GM12878 (cell line): Measurements from ENCODE around the gene DAD1. TPM values are rescaled to one million over a fixed set of nuclear protein-coding genes. Genes with fewer than 3 reads are reported as not detected.
A peak's percentile ranks its signal among the peaks of the same experiment; 100 is the strongest.

Source experiments
- BCLAF1 ChIP-seq: fragments of 450-650 bp; IDR thresholded peaks from 2 replicates; pipeline ENCODE4 v1.6.1; 2017; ENCODE audit warnings: antibody characterized with exemption, mild to moderate bottlenecking, moderate library complexity
- BHLHE40 ChIP-seq, 2 experiments: fragments of 450-650 bp in 1 of 2; IDR thresholded peaks; 2 replicates each; pipeline ENCODE4 v1.6.1; 2011 to 2017; ENCODE audit warnings: low read depth in 2 of 2, borderline replicate concordance in 1 of 2, improper control_type of control experiment in 1 of 2, low read length in 1 of 2, mild to moderate bottlenecking in 1 of 2
- EED ChIP-seq: sonication (generic); IDR thresholded peaks from 2 replicates; pipeline ENCODE4 v1.6.1; 2016; ENCODE audit warnings: antibody characterized with exemption, low read depth
- EP300 ChIP-seq, 2 experiments: fragments of 150-350 bp in 1 of 2; IDR thresholded peaks; 2 replicates each; pipeline ENCODE4 v1.6.1; 2011 to 2012; ENCODE audit warnings: low read depth in 2 of 2, low read length in 2 of 2, borderline replicate concordance in 1 of 2, improper control_type of control experiment in 1 of 2, inconsistent platforms in 1 of 2; ENCODE audit not compliant: control insufficient read depth in 1 of 2
- ETV6 ChIP-seq, 2 experiments: fragments of 450-650 bp in 1 of 2; IDR thresholded peaks in 1 of 2; conservative IDR thresholded peaks in 1 of 2; 2 replicates each; pipeline ENCODE4 v1.6.1; 2014; ENCODE audit warnings: antibody characterized with exemption in 1 of 2, borderline replicate concordance in 1 of 2, low read depth in 1 of 2, mild to moderate bottlenecking in 1 of 2, moderate library complexity in 1 of 2
- JUND ChIP-seq: IDR thresholded peaks from 2 replicates; pipeline ENCODE4 v1.6.1; 2012; ENCODE audit warnings: low read depth, mild to moderate bottlenecking, low read length, improper control_type of control experiment, moderate library complexity
- POLR2A ChIP-seq: IDR thresholded peaks from 2 replicates; pipeline ENCODE4 v1.6.1; 2011; ENCODE audit warnings: low read depth, mild to moderate bottlenecking, low read length
- RUNX3 ChIP-seq: IDR thresholded peaks from 2 replicates; pipeline ENCODE4 v1.6.1; 2012; ENCODE audit warnings: low read length, inconsistent platforms
- SKIL ChIP-seq: fragments of 450-650 bp; IDR thresholded peaks from 2 replicates; pipeline ENCODE4 v1.6.1; 2017; ENCODE audit warnings: mild to moderate bottlenecking, low read depth, inconsistent platforms; ENCODE audit not compliant: poor library complexity, severe bottlenecking
- SUZ12 ChIP-seq: fragments of 200-600 bp; sonication (generic); IDR thresholded peaks from one replicate; pipeline ENCODE4 v1.6.1; 2018; ENCODE audit warnings: antibody characterized with exemption, mild to moderate bottlenecking; ENCODE audit not compliant: unreplicated experiment
- TARDBP ChIP-seq: IDR thresholded peaks from 2 replicates; pipeline ENCODE4 v1.6.1; 2016; ENCODE audit warnings: borderline replicate concordance
- ZNF384 ChIP-seq: IDR thresholded peaks from 2 replicates; pipeline ENCODE4 v1.6.1; 2012; ENCODE audit warnings: low read depth, mild to moderate bottlenecking, low read length, improper control_type of control experiment, borderline replicate concordance
- polyA plus RNA-seq, 11 experiments: library from polyadenylated mRNA; depleted of rRNA in 4 of 11; unstranded in 6 of 11; stranded (reverse) in 5 of 11; fragments of >200 nt; fragmentation: Nextera tagmentation in 4 of 11; fragmentation: Illumina TruSeq in 1 of 11; extraction: Ambion mirVana in 4 of 11; extraction: Trizol in 1 of 11; gene quantifications; 1 replicate in 1 of 11; 2 replicates in 10 of 11; pipeline versions ENCODE4 v1.2.1 to v1.2.3, GENCODE V29; 2011 to 2016; ENCODE audit warnings: inconsistent platforms in 2 of 11, missing spikeins in 2 of 11, low read depth in 1 of 11
- total RNA-seq, 4 experiments: library from RNA; depleted of rRNA in 3 of 4; stranded (reverse); fragments of >200 nt in 3 of 4; fragmentation: Illumina TruSeq in 1 of 4; extraction: Trizol in 1 of 4; gene quantifications; 2 replicates each; pipeline versions ENCODE4 v1.2.1 to v1.2.3, GENCODE V29; 2013 to 2021
- TF ChIP-seq, protein P1 (sequence below): fragments of 450-650 bp; IDR thresholded peaks from 2 replicates; pipeline ENCODE4 v1.6.1; 2016; ENCODE audit warnings: mild to moderate bottlenecking
- TF ChIP-seq, protein P2 (sequence below): IDR thresholded peaks from 2 replicates; pipeline ENCODE4 v1.6.1; 2012; ENCODE audit warnings: low read depth, low read length, improper control_type of control experiment
- TF ChIP-seq, protein P3 (sequence below): IDR thresholded peaks from 2 replicates; pipeline ENCODE4 v1.6.1; 2012; ENCODE audit warnings: improper control_type of control experiment, low read depth, low read length; ENCODE audit not compliant: insufficient replicate concordance

Gene DAD1
- total and polyA plus RNA-seq, 10 of the 15 experiments (the other 5 are each of a cell fraction or from before 2014, with no cell fraction given): 161 to 920 (median 319) TPM

GRCh38 chr14:22549981-22550673, 38.9 kb downstream of the DAD1 start (continued):
- TF ChIP-seq TARDBP (peak; percentile 24; the same call in 1 of the 2 replicates), EP300 (IDR thresholded peaks at IDR 0.05; ENCODE audit: borderline replicate concordance in 1 of 2, control insufficient read depth in 1 of 2, low read depth in 2 of 2, low read length in 2 of 2) (peak; percentile 60 to 82; a peak in 2 of 4 replicates), ETV6 (conservative IDR thresholded peaks at IDR 0.05 in 1 of 2, IDR thresholded peaks at IDR 0.05 in 1 of 2; ENCODE audit: borderline replicate concordance in 1 of 2, low read depth in 1 of 2) (peak in 1 of 2 experiments; percentile 97; a peak in 2 of 4 replicates), SUZ12 (no peak), BCLAF1 (no peak), ZNF384 (no peak), POLR2A (peak; percentile 53; the same call in 1 of the 2 replicates), BHLHE40 (IDR thresholded peaks at IDR 0.05; ENCODE audit: borderline replicate concordance in 1 of 2, low read depth in 2 of 2, low read length in 1 of 2) (peak in 1 of 2 experiments; percentile 57; a peak in 2 of 4 replicates), EED (peak; percentile 88), SKIL (peak; percentile 38), RUNX3 (no peak), JUND (no peak)
- TF ChIP-seq, protein P1, sequence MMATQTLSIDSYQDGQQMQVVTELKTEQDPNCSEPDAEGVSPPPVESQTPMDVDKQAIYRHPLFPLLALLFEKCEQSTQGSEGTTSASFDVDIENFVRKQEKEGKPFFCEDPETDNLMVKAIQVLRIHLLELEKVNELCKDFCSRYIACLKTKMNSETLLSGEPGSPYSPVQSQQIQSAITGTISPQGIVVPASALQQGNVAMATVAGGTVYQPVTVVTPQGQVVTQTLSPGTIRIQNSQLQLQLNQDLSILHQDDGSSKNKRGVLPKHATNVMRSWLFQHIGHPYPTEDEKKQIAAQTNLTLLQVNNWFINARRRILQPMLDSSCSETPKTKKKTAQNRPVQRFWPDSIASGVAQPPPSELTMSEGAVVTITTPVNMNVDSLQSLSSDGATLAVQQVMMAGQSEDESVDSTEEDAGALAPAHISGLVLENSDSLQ: peak; percentile 86
- TF ChIP-seq, protein P2, sequence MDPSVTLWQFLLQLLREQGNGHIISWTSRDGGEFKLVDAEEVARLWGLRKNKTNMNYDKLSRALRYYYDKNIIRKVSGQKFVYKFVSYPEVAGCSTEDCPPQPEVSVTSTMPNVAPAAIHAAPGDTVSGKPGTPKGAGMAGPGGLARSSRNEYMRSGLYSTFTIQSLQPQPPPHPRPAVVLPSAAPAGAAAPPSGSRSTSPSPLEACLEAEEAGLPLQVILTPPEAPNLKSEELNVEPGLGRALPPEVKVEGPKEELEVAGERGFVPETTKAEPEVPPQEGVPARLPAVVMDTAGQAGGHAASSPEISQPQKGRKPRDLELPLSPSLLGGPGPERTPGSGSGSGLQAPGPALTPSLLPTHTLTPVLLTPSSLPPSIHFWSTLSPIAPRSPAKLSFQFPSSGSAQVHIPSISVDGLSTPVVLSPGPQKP: no peak
- TF ChIP-seq, protein P3, sequence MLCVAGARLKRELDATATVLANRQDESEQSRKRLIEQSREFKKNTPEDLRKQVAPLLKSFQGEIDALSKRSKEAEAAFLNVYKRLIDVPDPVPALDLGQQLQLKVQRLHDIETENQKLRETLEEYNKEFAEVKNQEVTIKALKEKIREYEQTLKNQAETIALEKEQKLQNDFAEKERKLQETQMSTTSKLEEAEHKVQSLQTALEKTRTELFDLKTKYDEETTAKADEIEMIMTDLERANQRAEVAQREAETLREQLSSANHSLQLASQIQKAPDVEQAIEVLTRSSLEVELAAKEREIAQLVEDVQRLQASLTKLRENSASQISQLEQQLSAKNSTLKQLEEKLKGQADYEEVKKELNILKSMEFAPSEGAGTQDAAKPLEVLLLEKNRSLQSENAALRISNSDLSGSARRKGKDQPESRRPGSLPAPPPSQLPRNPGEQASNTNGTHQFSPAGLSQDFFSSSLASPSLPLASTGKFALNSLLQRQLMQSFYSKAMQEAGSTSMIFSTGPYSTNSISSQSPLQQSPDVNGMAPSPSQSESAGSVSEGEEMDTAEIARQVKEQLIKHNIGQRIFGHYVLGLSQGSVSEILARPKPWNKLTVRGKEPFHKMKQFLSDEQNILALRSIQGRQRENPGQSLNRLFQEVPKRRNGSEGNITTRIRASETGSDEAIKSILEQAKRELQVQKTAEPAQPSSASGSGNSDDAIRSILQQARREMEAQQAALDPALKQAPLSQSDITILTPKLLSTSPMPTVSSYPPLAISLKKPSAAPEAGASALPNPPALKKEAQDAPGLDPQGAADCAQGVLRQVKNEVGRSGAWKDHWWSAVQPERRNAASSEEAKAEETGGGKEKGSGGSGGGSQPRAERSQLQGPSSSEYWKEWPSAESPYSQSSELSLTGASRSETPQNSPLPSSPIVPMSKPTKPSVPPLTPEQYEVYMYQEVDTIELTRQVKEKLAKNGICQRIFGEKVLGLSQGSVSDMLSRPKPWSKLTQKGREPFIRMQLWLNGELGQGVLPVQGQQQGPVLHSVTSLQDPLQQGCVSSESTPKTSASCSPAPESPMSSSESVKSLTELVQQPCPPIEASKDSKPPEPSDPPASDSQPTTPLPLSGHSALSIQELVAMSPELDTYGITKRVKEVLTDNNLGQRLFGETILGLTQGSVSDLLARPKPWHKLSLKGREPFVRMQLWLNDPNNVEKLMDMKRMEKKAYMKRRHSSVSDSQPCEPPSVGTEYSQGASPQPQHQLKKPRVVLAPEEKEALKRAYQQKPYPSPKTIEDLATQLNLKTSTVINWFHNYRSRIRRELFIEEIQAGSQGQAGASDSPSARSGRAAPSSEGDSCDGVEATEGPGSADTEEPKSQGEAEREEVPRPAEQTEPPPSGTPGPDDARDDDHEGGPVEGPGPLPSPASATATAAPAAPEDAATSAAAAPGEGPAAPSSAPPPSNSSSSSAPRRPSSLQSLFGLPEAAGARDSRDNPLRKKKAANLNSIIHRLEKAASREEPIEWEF: peak; percentile 38
